DMS 273 (cell line): ENCODE data around the gene PTTG1IP2.
"Not testable (repeated sequence)": the region's sequence is repeated elsewhere in the genome, so short reads cannot be mapped to it uniquely, and the experiment has no call there.

Experiments used
- DNase-seq: peaks from one replicate; lab custom pipeline; 2025; ENCODE audit not compliant: unreplicated experiment; lab: John Stamatoyannopoulos, UW

PTTG1IP2 gene

GRCh38 chr7:90469554-90469953 lies at the start of gene PTTG1IP2:
TSS of gene PTTG1IP2 (plus strand) at chr7:90469639. CDS start at chr7:90469787, 148 bp downstream.
- no peak for DNase-seq

GRCh38 chr7:90421651-90422050 lies 47.8 kb upstream of the PTTG1IP2 start:
- no peak for DNase-seq

GRCh38 chr7:90424720-90425119 lies 44.7 kb upstream of the PTTG1IP2 start:
- DNase-seq: no peak

GRCh38 chr7:90425376-90425775 lies 44.1 kb upstream of the PTTG1IP2 start:
- no peak for DNase-seq

- peak; percentile 35 for DNase-seq
Observed at GRCh38 chr7:90430614-90431460, 38.6 kb upstream of the PTTG1IP2 start.

- DNase-seq: no peak
Observed at GRCh38 chr7:90432752-90433151, 36.7 kb upstream of the PTTG1IP2 start.

GRCh38 chr7:90433221-90433620 lies 36.2 kb upstream of the PTTG1IP2 start:
- DNase-seq: peak; percentile 11

- DNase-seq: no peak
Observed at GRCh38 chr7:90445633-90446032, 23.8 kb upstream of the PTTG1IP2 start.

GRCh38 chr7:90446137-90446899 lies 23.1 kb upstream of the PTTG1IP2 start:
- no peak for DNase-seq

- DNase-seq: peak; percentile 91
Observed at GRCh38 chr7:90453259-90453891, 16.1 kb upstream of the PTTG1IP2 start.

- no peak for DNase-seq
Observed at GRCh38 chr7:90453931-90454330, 15.5 kb upstream of the PTTG1IP2 start.

GRCh38 chr7:90455163-90456030 lies 14.0 kb upstream of the PTTG1IP2 start:
- DNase-seq: peak; percentile 82

GRCh38 chr7:90458104-90458503 lies 11.3 kb upstream of the PTTG1IP2 start:
- DNase-seq: peak; percentile 18

GRCh38 chr7:90459888-90460287 lies 9.6 kb upstream of the PTTG1IP2 start:
- DNase-seq: no peak

GRCh38 chr7:90461219-90461618 lies 8.2 kb upstream of the PTTG1IP2 start:
- DNase-seq: no peak

GRCh38 chr7:90463151-90463628 lies 6.2 kb upstream of the PTTG1IP2 start:
- DNase-seq: not testable (repeated sequence)

GRCh38 chr7:90465816-90466215 lies 3.6 kb upstream of the PTTG1IP2 start:
- no peak for DNase-seq

- no peak for DNase-seq
Observed at GRCh38 chr7:90472805-90473540, 3.5 kb downstream of the PTTG1IP2 start.

GRCh38 chr7:90473814-90474213 lies 4.4 kb downstream of the PTTG1IP2 start:
- no peak for DNase-seq
